IPS DF 6.9 (cell line): Measurements from ENCODE around the gene CSTPP1.
"Not testable (repeated sequence)": the region's sequence is repeated elsewhere in the genome, so short reads cannot be mapped to it uniquely, and the experiment has no call there.

Experiments
- DNase-seq: peaks from one replicate; pipeline ENCODE4 v3.0.0-alpha.2; 2013; ENCODE audit warnings: low read depth, low spot score
- H3K27ac ChIP-seq: one replicate; pipeline ENCODE4 v1.5.1; 2013; ENCODE audit warnings: low read length, control low read depth
- H3K27me3 ChIP-seq: 2 replicates; pipeline ENCODE4 v1.6.1; 2013; ENCODE audit warnings: mild to moderate bottlenecking, low read length; ENCODE audit not compliant: control insufficient read depth, insufficient read depth
- H3K36me3 ChIP-seq: 2 replicates; pipeline ENCODE4 v1.6.1; 2013; ENCODE audit warnings: low read length; ENCODE audit not compliant: control insufficient read depth, insufficient read depth
- H3K4me1 ChIP-seq: 2 replicates; pipeline ENCODE4 v1.6.1; 2013; ENCODE audit warnings: low read length; ENCODE audit not compliant: control insufficient read depth, insufficient read depth
- H3K4me3 ChIP-seq: 2 replicates; pipeline ENCODE4 v1.5.1; 2013; ENCODE audit warnings: mild to moderate bottlenecking, low read length
- H3K9me3 ChIP-seq: 2 replicates; pipeline ENCODE4 v1.6.1; 2013; ENCODE audit warnings: low read length, inconsistent platforms; ENCODE audit not compliant: control insufficient read depth, insufficient read depth
- WGBS: extraction: QIAGEN DNeasy Blood & Tissue Kit; methylation state at CpG from one replicate; pipeline ENCODE4 v1.1.7; 2013; ENCODE audit warnings: mixed read lengths, missing lambda C conversion rate; ENCODE audit not compliant: insufficient read length, insufficient coverage; 5-methylcytosine and 5-hydroxymethylcytosine counted together

The CSTPP1 gene

DNA sequence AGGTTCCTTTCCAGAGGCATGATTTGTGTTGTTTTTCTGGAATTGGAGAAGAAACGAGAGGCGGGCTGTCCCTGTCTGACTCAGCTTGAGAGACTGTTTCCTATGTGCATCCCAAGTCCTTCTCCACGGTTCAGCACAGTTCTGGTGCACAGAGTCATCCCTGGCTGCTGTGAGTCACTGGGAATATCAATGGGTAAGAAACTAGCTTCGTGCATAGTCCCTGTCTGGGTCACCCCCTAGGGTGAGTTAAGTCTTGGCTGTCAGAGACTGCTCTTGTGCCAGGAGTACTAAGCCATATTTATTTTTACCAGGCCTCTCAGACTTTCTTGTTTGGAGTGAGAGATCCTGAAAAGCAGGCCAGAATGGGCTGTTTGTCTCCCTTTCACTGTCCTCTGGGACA, 15.8 kb upstream of the CSTPP1 start:
- H3K4me1 ChIP-seq: no peaks in the 10 kb centered on the region
- no peaks in the 10 kb centered on the region for H3K9me3 ChIP-seq
- no CpG with 5 or more reads among the region's 4 CpGs for WGBS
- peaks cover 2% of the 10 kb centered on the region; the same call in 1 of the 2 replicates for H3K27me3 ChIP-seq
- no peak overlapping the region for H3K4me3 ChIP-seq
- no peaks in the 10 kb centered on the region for H3K36me3 ChIP-seq
- no peak overlapping the region for H3K27ac ChIP-seq
- no peak for DNase-seq

DNA sequence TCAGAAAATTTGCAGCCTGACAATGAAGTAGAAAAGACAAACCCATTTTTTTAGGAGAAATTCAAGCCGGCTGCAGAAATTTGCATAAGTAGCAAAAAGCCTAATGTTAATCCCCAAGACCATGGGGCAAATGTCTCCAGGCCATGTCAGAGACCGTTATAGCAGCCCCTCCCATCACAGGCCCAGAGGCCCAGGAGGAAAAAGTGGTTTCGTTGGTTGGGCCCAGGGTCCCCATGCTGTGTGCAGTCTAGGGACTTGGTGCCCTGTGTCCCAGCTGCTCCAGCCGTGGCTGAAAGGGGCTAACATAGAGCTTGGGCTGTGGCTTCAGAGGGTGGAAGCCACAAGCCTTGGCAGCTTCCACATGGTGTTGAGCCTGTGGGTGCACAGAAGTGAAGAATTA, 8.6 kb upstream of the CSTPP1 start:
- H3K27me3 ChIP-seq, DNase-seq, H3K9me3 ChIP-seq, H3K4me3 ChIP-seq, H3K27ac ChIP-seq, H3K36me3 ChIP-seq, H3K4me1 ChIP-seq: not testable (repeated sequence)
- WGBS: no CpG with 5 or more reads among the region's 4 CpGs

DNA sequence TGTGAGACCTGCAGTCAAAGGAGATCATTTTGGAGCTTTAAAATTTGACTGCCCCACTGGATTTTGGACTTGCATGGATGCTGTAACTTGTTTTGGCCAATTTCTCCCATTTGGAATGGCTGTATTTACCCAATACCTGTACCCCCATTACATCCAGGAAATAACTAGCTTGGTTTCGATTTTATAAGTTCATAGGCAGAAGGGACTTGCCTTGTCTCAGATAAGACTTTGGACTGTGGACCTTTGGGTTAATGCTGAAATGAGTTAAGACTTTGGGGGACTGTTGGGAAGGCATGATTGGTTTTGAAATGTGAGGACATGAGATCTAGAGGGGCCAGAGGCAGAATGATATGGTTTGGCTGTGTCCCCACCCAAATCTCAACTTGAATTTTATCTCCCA, 7.9 kb upstream of the CSTPP1 start:
- not testable (repeated sequence) for DNase-seq, H3K9me3 ChIP-seq, H3K36me3 ChIP-seq, H3K27ac ChIP-seq, H3K4me1 ChIP-seq, H3K27me3 ChIP-seq, H3K4me3 ChIP-seq
- WGBS: no CpG with 5 or more reads among the region's 1 CpG

DNA sequence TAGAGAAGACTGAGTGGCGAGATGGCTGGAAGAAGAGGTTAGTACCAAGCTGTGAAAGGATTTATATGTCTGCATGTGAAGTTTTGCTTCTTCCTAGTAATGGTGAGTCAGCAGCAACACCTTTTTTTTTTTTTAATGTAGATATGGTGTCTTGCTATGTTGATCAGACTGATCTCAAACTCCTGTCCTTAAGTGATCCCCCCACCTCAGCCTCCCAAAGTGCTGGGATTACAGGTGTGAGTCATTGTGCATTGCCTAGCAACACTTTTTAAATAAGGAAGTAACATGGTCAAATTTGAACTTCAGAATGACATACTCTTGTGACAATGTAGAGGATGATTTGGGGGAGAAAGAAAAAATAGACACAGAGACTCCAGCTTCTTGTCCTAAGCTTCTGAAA, 6.5 kb upstream of the CSTPP1 start:
- no peak overlapping the region for H3K27ac ChIP-seq
- no peaks in the 10 kb centered on the region for H3K4me1 ChIP-seq
- H3K4me3 ChIP-seq: no peak overlapping the region
- H3K27me3 ChIP-seq: no peaks in the 10 kb centered on the region
- WGBS: no CpG with 5 or more reads among the region's 1 CpG
- H3K9me3 ChIP-seq: no peaks in the 10 kb centered on the region
- no peak for DNase-seq
- H3K36me3 ChIP-seq: no peaks in the 10 kb centered on the region

DNA sequence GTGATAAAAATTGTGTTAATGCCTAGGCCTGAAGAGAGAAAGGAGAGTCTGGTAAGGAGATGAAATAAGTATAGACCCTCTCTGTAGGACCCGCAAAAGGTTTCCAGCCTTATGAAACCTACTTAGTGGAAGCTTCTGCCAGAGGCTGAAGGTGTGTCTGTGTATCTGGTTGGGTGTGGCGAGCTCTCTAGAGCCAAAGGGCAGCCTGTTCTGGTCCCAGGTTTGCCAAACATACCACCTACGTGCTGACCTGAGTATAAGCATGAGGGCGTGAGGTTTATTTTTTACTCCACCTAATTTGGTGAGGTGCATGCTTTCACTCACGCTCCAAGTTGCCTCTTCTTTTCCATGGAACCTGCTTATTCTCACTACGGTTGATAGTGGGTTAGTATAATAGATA, 5.6 kb downstream of the CSTPP1 start:
- no peaks in the 10 kb centered on the region for H3K27me3 ChIP-seq

DNA sequence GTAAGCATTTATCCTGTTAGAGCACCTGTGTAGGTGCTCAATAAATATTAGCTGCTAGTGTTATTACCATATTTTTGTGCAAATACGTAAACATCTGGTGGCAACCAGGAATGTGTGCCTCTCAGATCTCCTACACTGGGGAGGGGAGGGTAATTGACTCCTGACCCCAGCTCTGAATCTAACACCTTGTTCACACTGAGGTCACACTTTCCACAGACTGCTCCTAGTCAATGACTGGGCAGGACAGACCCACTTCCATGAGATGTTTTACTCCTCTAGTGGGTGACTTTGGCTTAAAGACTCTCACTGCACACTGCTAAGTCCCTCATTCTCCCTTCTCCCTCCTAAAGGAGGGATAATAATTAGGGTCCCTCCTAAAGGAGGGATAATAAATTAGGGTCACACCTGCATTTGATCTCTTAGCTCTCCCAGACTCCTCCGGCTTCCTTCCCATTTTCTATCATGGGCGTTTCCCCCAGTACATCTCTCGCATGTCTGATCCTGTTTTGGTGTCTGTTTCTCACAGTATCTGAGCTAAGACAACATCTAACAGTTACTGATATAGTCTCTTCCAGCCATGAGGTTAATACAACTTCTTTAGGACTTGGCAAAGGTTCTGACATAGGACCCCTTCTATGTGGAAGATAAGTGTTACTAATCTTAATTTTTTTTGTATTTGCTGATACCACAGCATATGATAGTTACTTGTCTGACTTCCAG, 8.0 kb downstream of the CSTPP1 start:
- no CpG with 5 or more reads among the region's 4 CpGs for WGBS
- Histone ChIP-seq H3K27ac (no peak overlapping the region), H3K9me3 (no peaks in the 10 kb centered on the region), H3K27me3 (no peaks in the 10 kb centered on the region), H3K4me3 (no peak overlapping the region), H3K4me1 (no peaks in the 10 kb centered on the region), H3K36me3 (no peaks in the 10 kb centered on the region)
- DNase-seq: no peak

More for the DNA sequence above, 5.6 kb downstream of the CSTPP1 start:
- Histone ChIP-seq H3K4me3 (no peak overlapping the region), H3K4me1 (no peaks in the 10 kb centered on the region), H3K9me3 (no peaks in the 10 kb centered on the region), H3K36me3 (no peaks in the 10 kb centered on the region), H3K27ac (no peak overlapping the region)
- WGBS: no CpG with 5 or more reads among the region's 6 CpGs
- no peak for DNase-seq

DNA sequence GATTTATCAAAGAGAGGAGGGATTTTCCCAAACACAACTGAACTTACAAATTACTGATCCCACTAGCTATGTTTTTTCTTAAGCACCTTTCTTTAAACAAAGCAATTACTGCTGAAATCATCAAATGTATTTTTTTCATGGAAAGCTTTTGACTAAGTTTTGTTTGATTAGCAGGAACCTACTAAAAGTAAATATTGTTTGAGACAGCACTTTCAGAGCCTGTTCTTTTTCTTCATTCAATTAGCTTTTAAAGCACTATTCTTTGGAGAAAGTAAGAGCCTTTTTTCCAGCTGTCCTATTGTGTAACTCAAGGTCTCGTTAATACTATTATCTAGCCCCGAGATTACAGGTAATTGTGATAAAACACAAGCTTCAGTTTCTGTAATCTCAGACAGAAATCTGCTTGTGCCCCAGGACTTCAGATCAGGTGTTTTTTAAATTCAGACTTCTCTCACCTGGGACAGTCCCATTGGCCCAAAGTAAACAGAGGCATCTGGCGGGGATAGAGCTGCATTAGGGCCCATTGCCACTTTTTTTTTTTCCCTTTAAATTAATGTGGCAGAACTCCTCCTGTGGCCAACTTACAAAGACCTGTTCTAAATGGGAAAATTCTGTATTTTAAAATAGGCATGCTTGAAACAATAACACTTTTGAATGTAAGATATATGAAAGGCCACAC, 11.0 kb downstream of the CSTPP1 start:
- no peaks in the 10 kb centered on the region for H3K9me3 ChIP-seq
- no peaks in the 10 kb centered on the region for H3K4me1 ChIP-seq
- no peaks in the 10 kb centered on the region for H3K36me3 ChIP-seq
- WGBS: no CpG with 5 or more reads among the region's 3 CpGs
- H3K4me3 ChIP-seq: no peak overlapping the region
- H3K27me3 ChIP-seq: no peaks in the 10 kb centered on the region
- DNase-seq: no peak
- H3K27ac ChIP-seq: no peak overlapping the region

DNA sequence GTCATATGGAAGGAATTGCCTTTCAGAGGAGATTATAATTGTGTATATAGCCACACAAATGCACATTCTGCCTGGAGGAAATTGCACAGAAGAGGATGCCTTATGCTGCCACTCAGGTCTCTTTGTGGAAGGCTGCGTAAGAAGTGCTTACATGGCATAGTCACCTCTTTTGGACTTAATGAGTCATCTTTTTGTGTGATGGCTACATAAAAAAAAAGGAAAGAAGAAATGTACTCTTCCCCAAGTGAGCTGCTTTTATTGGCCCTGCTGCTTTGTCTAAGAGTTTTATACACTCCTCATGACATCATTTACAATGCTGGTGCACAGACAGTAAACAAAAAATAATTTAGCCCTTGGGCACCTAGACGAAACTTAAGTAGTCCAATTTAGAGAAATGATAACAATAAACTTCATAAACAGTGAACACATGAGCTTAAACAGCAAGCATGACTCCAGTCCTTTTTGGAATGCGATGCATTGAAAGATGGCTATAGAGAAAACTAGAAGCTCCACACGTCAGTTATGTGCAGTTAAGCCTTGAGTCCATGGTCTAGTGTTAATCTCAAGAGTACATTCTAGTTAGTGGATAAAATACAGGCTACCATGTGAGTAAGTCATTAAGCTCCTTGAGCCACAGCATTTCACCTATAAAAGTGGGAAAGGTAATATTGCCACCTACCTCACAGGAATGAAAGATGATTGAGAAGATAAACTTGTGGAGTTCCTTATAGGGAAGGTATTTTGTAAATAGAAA, 12.0 kb downstream of the CSTPP1 start:
- Histone ChIP-seq H3K9me3 (no peaks in the 10 kb centered on the region), H3K27me3 (no peaks in the 10 kb centered on the region), H3K4me3 (no peak overlapping the region), H3K27ac (no peak overlapping the region), H3K36me3 (no peaks in the 10 kb centered on the region), H3K4me1 (no peaks in the 10 kb centered on the region)
- WGBS: no CpG with 5 or more reads among the region's 4 CpGs
- no peak for DNase-seq

DNA sequence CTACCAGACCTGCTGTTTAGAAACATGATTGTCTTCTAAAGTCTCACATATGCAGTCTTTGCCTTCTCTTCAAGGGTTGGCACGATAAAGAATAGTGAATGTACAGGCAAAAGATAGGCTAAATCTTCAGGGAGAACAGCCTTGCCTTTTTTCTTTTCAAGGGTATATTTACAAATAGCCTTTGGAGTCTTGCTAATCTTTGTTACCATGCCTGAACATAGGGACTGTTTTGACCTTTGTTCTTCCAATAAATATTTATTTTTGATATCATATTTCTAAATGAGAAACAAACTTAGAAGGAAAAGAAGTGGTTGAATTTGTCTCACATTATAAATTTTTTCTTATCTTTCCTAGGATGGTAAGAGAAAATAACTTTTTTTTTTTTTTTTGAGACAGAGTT, 12.7 kb downstream of the CSTPP1 start:
- Histone ChIP-seq H3K27me3 (no peaks in the 10 kb centered on the region), H3K36me3 (no peaks in the 10 kb centered on the region), H3K4me1 (no peaks in the 10 kb centered on the region), H3K4me3 (no peak overlapping the region), H3K9me3 (no peaks in the 10 kb centered on the region), H3K27ac (no peak overlapping the region)
- no peak for DNase-seq
- no CpG with 5 or more reads among the region's 1 CpG for WGBS

DNA sequence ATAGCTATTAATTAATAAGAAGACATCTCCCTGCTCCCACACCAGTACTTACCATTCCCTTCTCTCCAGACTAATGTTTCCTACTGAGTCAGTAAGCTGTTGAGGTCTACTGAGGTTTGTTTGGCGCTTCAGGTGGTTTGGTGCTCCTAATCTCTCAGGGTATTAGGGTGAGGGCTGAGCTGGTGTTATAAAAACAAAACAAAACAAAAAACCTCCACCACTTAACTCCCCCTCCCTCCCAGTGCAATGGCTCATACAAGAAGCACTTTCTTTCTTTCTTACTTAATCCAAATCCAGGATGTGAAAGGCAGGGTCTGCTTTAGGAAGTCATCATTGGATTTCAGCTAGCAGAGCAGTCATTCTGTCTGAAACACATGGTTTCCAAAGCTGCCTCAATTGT, 15.3 kb downstream of the CSTPP1 start:
- H3K9me3 ChIP-seq: no peaks in the 10 kb centered on the region
- no peaks in the 10 kb centered on the region for H3K27me3 ChIP-seq
- no peak overlapping the region for H3K4me3 ChIP-seq
- H3K27ac ChIP-seq: no peak overlapping the region
- no CpG with 5 or more reads among the region's 1 CpG for WGBS
- H3K4me1 ChIP-seq: no peaks in the 10 kb centered on the region
- no peak for DNase-seq
- no peaks in the 10 kb centered on the region for H3K36me3 ChIP-seq
